ENCODE results near the gene SMYD3. TPM values are rescaled to one million over a fixed set of nuclear protein-coding genes. Genes with fewer than 3 reads are reported as not detected.

The SMYD3 gene
- total RNA-seq, 1 donor from 2014 or later: 22.3 TPM

- DNase-seq (ENCODE audit: extremely low spot score in 2 of 2): no peak
- no peak for TF ChIP-seq POLR2AphosphoS5 (IDR thresholded peaks at IDR 0.05; ENCODE audit: insufficient read depth in 1 of 2, low read depth in 1 of 2)
- TF ChIP-seq CTCF (IDR thresholded peaks at IDR 0.05): no peak
- peaks cover 6% of the 10 kb centered on the region for H3K4me1 ChIP-seq
- intact Hi-C loops (cut with DNase I): no loop called here
- no peaks in the 10 kb centered on the region for H3K36me3 ChIP-seq
- no peaks in the 10 kb centered on the region for H3K27me3 ChIP-seq
- H3K9me3 ChIP-seq: no peaks in the 10 kb centered on the region
- no peak overlapping the region for H3K27ac ChIP-seq
- H3K4me3 ChIP-seq: no peak overlapping the region
Observed at GRCh38 chr1:246491551-246492053, 15.5 kb downstream of the SMYD3 start.

GRCh38 chr1:246488674-246489073 is 18.4 kb downstream of the SMYD3 start:
- Histone ChIP-seq H3K9me3 (no peaks in the 10 kb centered on the region), H3K27ac (no peak overlapping the region), H3K4me1 (peaks cover 6% of the 10 kb centered on the region), H3K4me3 (no peak overlapping the region), H3K36me3 (no peaks in the 10 kb centered on the region), H3K27me3 (no peaks in the 10 kb centered on the region)
- no peak for DNase-seq (ENCODE audit: extremely low spot score in 2 of 2)
- TF ChIP-seq POLR2A (IDR thresholded peaks at IDR 0.05): no peak
- TF ChIP-seq CTCF (IDR thresholded peaks at IDR 0.05): no peak
- no peak for TF ChIP-seq POLR2AphosphoS5 (IDR thresholded peaks at IDR 0.05; ENCODE audit: insufficient read depth in 1 of 2, low read depth in 1 of 2)
- intact Hi-C loops (cut with DNase I): no loop called here

- no peak for TF ChIP-seq POLR2A (IDR thresholded peaks at IDR 0.05)
- no peak for TF ChIP-seq POLR2AphosphoS5 (IDR thresholded peaks at IDR 0.05; ENCODE audit: insufficient read depth in 1 of 2, low read depth in 1 of 2)
- no peak for TF ChIP-seq CTCF (IDR thresholded peaks at IDR 0.05)
- Histone ChIP-seq H3K9me3 (no peaks in the 10 kb centered on the region), H3K4me1 (peaks cover 18% of the 10 kb centered on the region), H3K36me3 (no peaks in the 10 kb centered on the region), H3K27ac (peak overlapping the region; percentile 53), H3K27me3 (no peaks in the 10 kb centered on the region), H3K4me3 (no peak overlapping the region)
- DNase-seq (ENCODE audit: extremely low spot score in 2 of 2): no peak
- intact Hi-C loops (cut with DNase I): no loop called here
Observed at GRCh38 chr1:246483569-246483933, 23.5 kb downstream of the SMYD3 start.

DNA sequence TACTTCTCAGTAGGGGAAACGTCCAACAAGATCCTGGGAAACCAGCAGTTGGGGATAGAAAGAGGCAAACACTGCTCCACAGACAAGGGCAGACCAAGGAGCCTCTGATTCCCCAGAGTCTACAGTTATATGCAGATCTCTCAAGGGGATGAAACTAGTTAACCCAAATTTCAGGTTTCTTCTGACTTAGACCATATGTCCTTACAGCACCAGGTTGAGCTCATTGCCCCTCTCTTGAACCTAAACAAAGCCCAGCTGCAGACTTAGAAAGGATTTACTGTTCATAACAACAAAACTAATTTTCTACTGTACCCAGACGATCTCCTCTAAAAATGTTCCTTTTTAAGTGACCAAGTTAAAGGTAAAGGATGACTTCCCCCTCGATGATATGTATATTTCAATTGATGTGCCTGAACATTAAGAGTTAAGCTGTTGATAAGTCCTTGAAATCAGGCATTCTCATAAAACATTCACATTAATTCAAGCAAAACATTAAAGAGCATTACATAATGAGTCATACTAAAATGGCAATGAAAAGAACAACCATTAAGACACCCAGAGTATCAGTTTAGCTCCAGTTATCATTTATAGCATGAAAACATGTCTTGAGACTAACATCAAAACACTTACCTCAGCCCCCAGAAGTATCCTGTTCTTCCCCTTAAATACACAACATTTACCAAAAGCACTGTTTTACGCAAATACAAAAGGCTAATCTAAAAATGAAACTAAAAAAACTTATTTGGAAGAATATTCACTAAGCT is 24.1 kb downstream of the SMYD3 start:
- H3K27me3 ChIP-seq: no peaks in the 10 kb centered on the region
- no peak for TF ChIP-seq CTCF (IDR thresholded peaks at IDR 0.05)
- TF ChIP-seq POLR2A (IDR thresholded peaks at IDR 0.05): no peak
- TF ChIP-seq POLR2AphosphoS5 (IDR thresholded peaks at IDR 0.05; ENCODE audit: insufficient read depth in 1 of 2, low read depth in 1 of 2): no peak
- peaks cover 18% of the 10 kb centered on the region for H3K4me1 ChIP-seq
- H3K4me3 ChIP-seq: no peak overlapping the region
- intact Hi-C loops (cut with DNase I): no loop called here
- H3K9me3 ChIP-seq: no peaks in the 10 kb centered on the region
- DNase-seq (ENCODE audit: extremely low spot score in 2 of 2): no peak
- peak overlapping the region; percentile 53 for H3K27ac ChIP-seq
- no peaks in the 10 kb centered on the region for H3K36me3 ChIP-seq

DNA sequence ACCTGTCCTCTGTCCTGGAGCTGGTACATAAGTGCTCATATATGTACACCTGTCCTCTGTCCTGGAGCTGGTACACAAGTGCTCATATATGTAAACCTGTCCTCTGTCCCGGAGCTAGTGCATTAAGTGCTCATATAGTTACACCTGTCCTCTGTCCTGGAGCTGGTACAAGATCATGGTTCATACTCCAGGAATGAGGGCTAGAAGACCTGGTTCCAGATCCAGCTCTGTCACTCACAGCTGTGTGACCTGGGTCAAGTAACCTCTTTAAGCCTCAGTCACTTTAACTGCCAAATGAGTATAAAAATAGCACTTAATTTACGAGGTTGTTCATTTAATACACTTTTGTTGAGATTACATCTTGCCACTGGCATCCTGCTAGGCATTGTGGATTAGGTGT is 28.0 kb downstream of the SMYD3 start:
- DNase-seq (ENCODE audit: extremely low spot score in 2 of 2): no peak
- H3K27ac ChIP-seq: no peak overlapping the region
- H3K4me1 ChIP-seq: peaks cover 24% of the 10 kb centered on the region
- no peak overlapping the region for H3K4me3 ChIP-seq
- H3K9me3 ChIP-seq: no peaks in the 10 kb centered on the region
- H3K36me3 ChIP-seq: no peaks in the 10 kb centered on the region
- no peaks in the 10 kb centered on the region for H3K27me3 ChIP-seq
- intact Hi-C loops (cut with DNase I): no loop called here
- TF ChIP-seq CTCF (IDR thresholded peaks at IDR 0.05) (no peak), POLR2AphosphoS5 (IDR thresholded peaks at IDR 0.05; ENCODE audit: insufficient read depth in 1 of 2, low read depth in 1 of 2) (no peak), POLR2A (IDR thresholded peaks at IDR 0.05) (no peak)
